ENCODE measurements around the gene ARSB. TPM values are rescaled to one million over a fixed set of nuclear protein-coding genes. Genes with fewer than 3 reads are reported as not detected.

Gene ARSB
- total and polyA plus RNA-seq, 2 donors (not counting 1 experiment from before 2014, with no cell fraction given) = 4.6 to 9.8 TPM

- 94% methylated on average over 2 of the region's 2 CpGs for WGBS (ENCODE audit: insufficient coverage)
Measured at GRCh38 chr5:78731884-78732283, 253.2 kb downstream of the ARSB start.

More at GRCh38 chr5:78731884-78732283, 253.2 kb downstream of the ARSB start:
- Mint-ChIP-seq H3K4me1 (peaks cover 71% of the 10 kb centered on the region), H3K27ac (no peak overlapping the region), H3K4me3 (no peak overlapping the region), H3K9me3 (ENCODE audit: insufficient read depth) (peaks cover 2% of the 10 kb centered on the region), H3K27me3 (no peaks in the 10 kb centered on the region)
- Histone ChIP-seq H3K27ac (ENCODE audit: low read length in 2 of 2) (no peak overlapping the region), H3K36me3 (replicated peaks in 1 of 2; ENCODE audit: control extremely low read depth in 1 of 2, control insufficient read depth in 1 of 2, extremely low read depth in 1 of 2, insufficient read depth in 2 of 2, low read length in 1 of 2) (no peaks in the 10 kb centered on the region), H4K20me1 (ENCODE audit: control insufficient read depth, insufficient read depth, low read length, poor library complexity, severe bottlenecking) (no peaks in the 10 kb centered on the region), H3K9me3 (ENCODE audit: control extremely low read depth in 1 of 3, control insufficient read depth in 2 of 3, insufficient read depth in 1 of 3, low read length in 2 of 3) (peaks cover 0 to 3% (median 0%) of the 10 kb centered on the region in 3 donors), H3K27me3 (replicated peaks in 1 of 4; ENCODE audit: control extremely low read depth in 1 of 4, control insufficient read depth in 3 of 4, insufficient read depth in 4 of 4, low read length in 3 of 4) (no peaks in the 10 kb centered on the region), H3K4me2 (replicated peaks; ENCODE audit: low read depth, low read length, poor library complexity, severe bottlenecking) (no peak overlapping the region), H3K4me1 (ENCODE audit: control insufficient read depth in 2 of 2, insufficient read depth in 2 of 2, low read length in 2 of 2) (peaks cover 55 to 61% of the 10 kb centered on the region in 2 donors), H3K4me3 (ENCODE audit: control extremely low read depth in 1 of 5, extremely low read depth in 1 of 5, insufficient read depth in 1 of 5, low read depth in 2 of 5, low read length in 4 of 5) (no peak overlapping the region), H3K9ac (ENCODE audit: low read length) (no peak overlapping the region), H3K79me2 (ENCODE audit: control insufficient read depth, insufficient read depth, low read length) (no peaks in the 10 kb centered on the region), H2AFZ (ENCODE audit: insufficient read depth, low read depth, low read length, poor library complexity, severe bottlenecking) (no peak overlapping the region)
- DNase-seq (no peak), ATAC-seq (ENCODE audit: low read depth) (no peak)
- ChIA-PET CTCF (interaction anchor here (1.1 to 1.5 kb wide), 3 partner anchors 12 to 233 kb away, joined by 3 to 5 read pairs (median 4); no protein-coding TSS in a partner anchor), POLR2A (no interaction called here)
- no peak for TF ChIP-seq CTCF (IDR thresholded peaks at IDR 0.05)
- TF ChIP-seq EZH2 (IDR thresholded peaks at IDR 0.05; ENCODE audit: borderline replicate concordance, insufficient read depth, low read depth, low read length, poor library complexity, severe bottlenecking) = no peak
- intact Hi-C loops (cut with micrococcal nuclease) = no loop called here
